ENCODE data around the gene IFT27. TPM values are rescaled to one million over a fixed set of nuclear protein-coding genes. Genes with fewer than 3 reads are reported as not detected.

IFT27 gene, protein sequence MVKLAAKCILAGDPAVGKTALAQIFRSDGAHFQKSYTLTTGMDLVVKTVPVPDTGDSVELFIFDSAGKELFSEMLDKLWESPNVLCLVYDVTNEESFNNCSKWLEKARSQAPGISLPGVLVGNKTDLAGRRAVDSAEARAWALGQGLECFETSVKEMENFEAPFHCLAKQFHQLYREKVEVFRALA
- 28.4 TPM for polyA plus RNA-seq (2013)

DNA sequence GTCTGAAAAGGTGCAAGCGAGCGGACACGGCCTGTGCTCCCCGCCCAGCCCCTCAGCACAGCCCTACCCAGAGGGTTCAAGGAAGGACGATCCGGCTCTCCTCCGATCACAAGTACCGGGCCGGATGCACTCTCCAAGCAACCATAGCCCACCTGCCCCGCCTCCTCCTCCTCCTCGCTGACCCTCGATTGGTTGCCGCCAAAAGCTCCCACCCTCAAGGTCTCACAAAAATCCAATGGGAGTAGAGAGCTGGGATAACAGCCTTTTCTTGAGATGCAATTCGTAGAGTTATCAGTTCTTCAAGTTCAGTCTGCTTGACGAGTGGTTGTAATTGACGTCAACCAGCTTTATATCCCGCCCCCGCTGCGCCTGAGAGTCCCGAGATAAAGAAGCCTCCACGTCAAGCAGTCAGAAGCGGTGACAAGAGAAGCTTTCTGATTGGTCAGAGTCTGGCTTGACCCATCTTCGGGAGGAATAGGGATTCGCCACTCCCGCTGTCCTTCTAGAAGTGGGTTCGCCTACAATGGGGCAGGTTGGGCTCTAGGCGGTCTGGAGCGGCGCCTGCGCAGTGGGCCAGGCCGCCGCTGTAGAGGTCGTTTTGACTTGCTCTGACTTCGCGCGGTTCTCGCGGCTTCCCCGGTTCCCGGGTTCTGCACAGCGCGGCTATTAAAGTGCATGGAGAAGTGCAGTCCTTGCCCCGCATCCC is at the start of gene IFT27:
TSS of gene IFT27 (minus strand) at position 156 of the 706 bp plus-strand sequence. CDS start 412 bp downstream, outside the sequence.
- Histone ChIP-seq H3K27me3 (replicated peaks in 2 of 5; ENCODE audit: control insufficient read depth in 4 of 5, insufficient read depth in 5 of 5, low read length in 4 of 5) (no peaks in the 10 kb centered on the region), H3K27ac (ENCODE audit: insufficient read depth in 1 of 2, low read depth in 1 of 2, low read length in 2 of 2, poor library complexity in 1 of 2, severe bottlenecking in 2 of 2) (peak within 1 kb of the TSS; percentile 58 to 81), H3K4me3 (ENCODE audit: control insufficient read depth in 1 of 7, extremely low read depth in 1 of 7, insufficient read depth in 4 of 7, low read depth in 2 of 7, low read length in 6 of 7) (peak within 1 kb of the TSS; percentile 59 to 87 (median 81)), H3K4me1 (ENCODE audit: control extremely low read depth in 1 of 4, control insufficient read depth in 4 of 4, insufficient read depth in 4 of 4, low read length in 3 of 4) (peaks cover 3 to 18% (median 13%) of the 10 kb centered on the region in 4 experiments), H3K9me3 (ENCODE audit: control extremely low read depth in 1 of 5, control insufficient read depth in 4 of 5, insufficient read depth in 2 of 5, low read depth in 1 of 5, low read length in 4 of 5) (peaks cover 0 to 3% (median 0%) of the 10 kb centered on the region in 5 experiments), H3K36me3 (ENCODE audit: control insufficient read depth in 4 of 4, insufficient read depth in 4 of 4, low read length in 3 of 4) (no peaks in the 10 kb centered on the region)
- ChIA-PET CTCF (interaction anchor here (0.9 to 3.7 kb wide), 6 partner anchors 11 to 269 kb away, joined by 3 to 54 read pairs (median 8); no protein-coding TSS in a partner anchor), POLR2A (interaction anchor here (0.6 kb wide), 1 partner anchor 247 kb away, joined by 3 read pairs; the partner anchor contains the start of gene EIF3D)
- DNase-seq, result peak; percentile 100
- under 1% methylated on average over 43 of the region's 43 CpGs for WGBS (ENCODE audit: insufficient coverage)

DNA sequence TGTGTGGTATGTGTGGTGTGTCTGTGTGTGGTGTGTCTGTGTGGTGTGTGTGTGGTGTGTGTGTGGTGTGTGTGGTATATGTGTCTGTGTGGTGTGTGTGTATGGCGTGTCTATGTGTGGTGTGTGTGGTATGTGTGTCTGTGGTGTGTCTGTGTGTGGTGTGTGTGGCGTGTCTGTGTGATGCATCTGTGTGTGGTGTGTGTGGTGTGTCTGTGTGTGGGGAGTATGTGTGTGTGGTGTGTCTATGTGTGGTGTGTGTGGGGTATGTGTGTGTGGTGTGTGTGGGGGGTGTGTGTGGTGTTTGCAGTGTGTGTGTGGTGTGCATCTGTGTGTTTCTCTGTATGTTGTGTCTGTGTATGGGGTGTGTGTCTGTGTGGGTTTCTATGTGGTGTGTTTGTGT is 48.7 kb upstream of the IFT27 start:
- ChIA-PET POLR2A (no interaction called here), CTCF (no interaction called here)
- no peak for DNase-seq

DNA sequence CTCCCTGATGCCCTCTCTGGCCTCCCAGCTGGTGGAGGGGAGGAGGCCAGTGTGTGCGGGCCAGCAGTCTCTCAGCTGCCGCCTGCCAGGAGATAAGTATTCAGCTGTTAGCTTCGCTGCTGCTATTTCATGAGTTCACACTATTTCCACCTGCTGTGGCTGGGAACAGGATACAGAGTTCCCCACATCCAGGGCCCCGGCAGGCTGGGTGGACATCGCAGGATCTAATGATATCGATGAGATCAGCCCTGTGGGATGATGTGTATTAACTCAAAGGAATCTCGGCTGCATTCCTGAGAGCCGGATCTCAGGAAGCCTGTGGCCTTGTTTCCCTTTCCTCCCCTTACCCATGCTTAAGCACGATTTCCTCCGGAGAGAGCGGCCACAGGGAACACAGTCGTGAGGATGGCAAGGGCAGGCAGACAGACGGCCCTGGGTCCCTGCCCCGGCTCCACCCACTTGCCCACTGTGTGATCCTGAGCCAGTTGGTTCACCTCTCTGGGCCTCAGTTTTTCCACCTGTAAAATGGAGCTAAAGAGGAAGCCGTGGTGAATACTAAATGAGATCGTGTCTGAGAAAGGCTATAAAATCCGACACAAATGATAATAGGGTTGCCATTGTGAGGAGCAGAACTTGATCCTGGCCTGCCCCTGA is 47.4 kb upstream of the IFT27 start:
- H3K9me3 ChIP-seq (ENCODE audit: control extremely low read depth in 1 of 5, control insufficient read depth in 4 of 5, insufficient read depth in 2 of 5, low read depth in 1 of 5, low read length in 4 of 5), result no peaks in the 10 kb centered on the region
- H3K4me1 ChIP-seq (ENCODE audit: control extremely low read depth in 1 of 4, control insufficient read depth in 4 of 4, insufficient read depth in 4 of 4, low read length in 3 of 4), result no peaks in the 10 kb centered on the region
- H3K4me3 ChIP-seq (ENCODE audit: control insufficient read depth in 1 of 7, extremely low read depth in 1 of 7, insufficient read depth in 4 of 7, low read depth in 2 of 7, low read length in 6 of 7), result no peak overlapping the region
- H3K36me3 ChIP-seq (ENCODE audit: control insufficient read depth in 4 of 4, insufficient read depth in 4 of 4, low read length in 3 of 4), result no peaks in the 10 kb centered on the region
- POLR2A ChIA-PET, result no interaction called here
- H3K27me3 ChIP-seq (replicated peaks in 2 of 5; ENCODE audit: control insufficient read depth in 4 of 5, insufficient read depth in 5 of 5, low read length in 4 of 5), result peaks cover 2 to 21% (median 14%) of the 10 kb centered on the region in 5 experiments
- no peak for DNase-seq
- WGBS (ENCODE audit: insufficient coverage), result 62% methylated on average over 14 of the region's 17 CpGs
- CTCF ChIA-PET, result interaction anchor here (1.4 to 1.5 kb wide), 2 partner anchors 30 to 33 kb away, joined by 3 to 4 read pairs; no protein-coding TSS in a partner anchor
- no peak overlapping the region for H3K27ac ChIP-seq (ENCODE audit: insufficient read depth in 1 of 2, low read depth in 1 of 2, low read length in 2 of 2, poor library complexity in 1 of 2, severe bottlenecking in 2 of 2)

More for the DNA sequence above, 48.7 kb upstream of the IFT27 start:
- no peaks in the 10 kb centered on the region for H3K9me3 ChIP-seq (ENCODE audit: control extremely low read depth in 1 of 5, control insufficient read depth in 4 of 5, insufficient read depth in 2 of 5, low read depth in 1 of 5, low read length in 4 of 5)
- H3K4me3 ChIP-seq (ENCODE audit: control insufficient read depth in 1 of 7, extremely low read depth in 1 of 7, insufficient read depth in 4 of 7, low read depth in 2 of 7, low read length in 6 of 7), result no peak overlapping the region
- no peak overlapping the region for H3K27ac ChIP-seq (ENCODE audit: insufficient read depth in 1 of 2, low read depth in 1 of 2, low read length in 2 of 2, poor library complexity in 1 of 2, severe bottlenecking in 2 of 2)
- no peaks in the 10 kb centered on the region for H3K36me3 ChIP-seq (ENCODE audit: control insufficient read depth in 4 of 4, insufficient read depth in 4 of 4, low read length in 3 of 4)
- WGBS (ENCODE audit: insufficient coverage), result 100% methylated on average over 2 of the region's 2 CpGs
- H3K27me3 ChIP-seq (replicated peaks in 2 of 5; ENCODE audit: control insufficient read depth in 4 of 5, insufficient read depth in 5 of 5, low read length in 4 of 5), result peaks cover 0 to 9% (median 8%) of the 10 kb centered on the region in 5 experiments
- H3K4me1 ChIP-seq (ENCODE audit: control extremely low read depth in 1 of 4, control insufficient read depth in 4 of 4, insufficient read depth in 4 of 4, low read length in 3 of 4), result no peaks in the 10 kb centered on the region

DNA sequence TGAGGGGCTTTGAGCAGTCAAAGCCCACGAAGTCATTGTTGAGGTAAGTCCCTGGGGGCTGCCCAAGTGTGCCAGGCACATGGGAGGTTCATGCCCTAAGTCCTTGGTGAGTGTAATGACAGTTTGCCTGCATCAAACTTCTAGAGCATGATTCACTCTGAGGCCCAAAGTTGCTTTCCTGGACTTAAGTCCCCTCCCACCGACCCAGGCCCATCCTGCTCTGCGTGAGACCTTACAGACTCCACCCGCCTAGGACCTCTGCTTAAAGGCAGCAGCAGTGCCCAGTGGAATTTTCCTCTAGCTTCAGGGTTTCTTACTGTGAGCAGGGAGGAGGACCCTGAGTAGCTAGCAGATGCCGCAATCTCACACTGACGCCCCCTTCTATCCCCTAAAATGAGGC is 46.7 kb upstream of the IFT27 start:
- ChIA-PET POLR2A (no interaction called here), CTCF (interaction anchor here (0.9 to 1.5 kb wide), 4 partner anchors 30 to 40 kb away, joined by 3 to 4 read pairs (median 3); no protein-coding TSS in a partner anchor)
- Histone ChIP-seq H3K27ac (ENCODE audit: insufficient read depth in 1 of 2, low read depth in 1 of 2, low read length in 2 of 2, poor library complexity in 1 of 2, severe bottlenecking in 2 of 2) (no peak overlapping the region), H3K9me3 (ENCODE audit: control extremely low read depth in 1 of 5, control insufficient read depth in 4 of 5, insufficient read depth in 2 of 5, low read depth in 1 of 5, low read length in 4 of 5) (no peaks in the 10 kb centered on the region), H3K4me1 (ENCODE audit: control extremely low read depth in 1 of 4, control insufficient read depth in 4 of 4, insufficient read depth in 4 of 4, low read length in 3 of 4) (no peaks in the 10 kb centered on the region), H3K27me3 (replicated peaks in 2 of 5; ENCODE audit: control insufficient read depth in 4 of 5, insufficient read depth in 5 of 5, low read length in 4 of 5) (peaks cover 5 to 28% (median 20%) of the 10 kb centered on the region in 5 experiments), H3K36me3 (ENCODE audit: control insufficient read depth in 4 of 4, insufficient read depth in 4 of 4, low read length in 3 of 4) (no peaks in the 10 kb centered on the region), H3K4me3 (ENCODE audit: control insufficient read depth in 1 of 7, extremely low read depth in 1 of 7, insufficient read depth in 4 of 7, low read depth in 2 of 7, low read length in 6 of 7) (no peak overlapping the region)
- DNase-seq, result no peak
- WGBS (ENCODE audit: insufficient coverage), result 89% methylated on average over 3 of the region's 6 CpGs

DNA sequence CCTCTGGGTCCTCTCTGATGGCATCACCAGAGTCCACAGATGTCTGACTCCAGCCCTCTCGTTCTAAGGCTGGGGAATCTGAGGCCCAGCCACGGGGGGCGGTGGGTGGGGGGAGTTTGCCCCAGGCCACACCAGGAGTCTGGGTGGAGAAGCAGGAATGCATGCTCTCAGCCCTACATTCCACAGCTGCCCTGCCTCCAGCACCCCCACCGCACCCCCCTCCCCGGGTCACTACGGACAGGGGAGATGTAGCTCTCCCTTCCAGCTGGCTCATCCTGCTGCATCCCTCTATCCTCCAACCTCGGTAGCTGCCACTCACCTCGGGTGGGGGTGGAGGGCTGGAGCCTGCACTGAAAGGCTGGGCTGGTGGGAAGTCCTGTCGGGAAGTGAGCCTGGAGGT is 43.2 kb upstream of the IFT27 start:
- Histone ChIP-seq H3K4me1 (ENCODE audit: control extremely low read depth in 1 of 4, control insufficient read depth in 4 of 4, insufficient read depth in 4 of 4, low read length in 3 of 4) (peaks cover 0 to 18% (median 16%) of the 10 kb centered on the region in 4 experiments), H3K4me3 (ENCODE audit: control insufficient read depth in 1 of 7, extremely low read depth in 1 of 7, insufficient read depth in 4 of 7, low read depth in 2 of 7, low read length in 6 of 7) (no peak overlapping the region), H3K36me3 (ENCODE audit: control insufficient read depth in 4 of 4, insufficient read depth in 4 of 4, low read length in 3 of 4) (no peaks in the 10 kb centered on the region), H3K27ac (ENCODE audit: insufficient read depth in 1 of 2, low read depth in 1 of 2, low read length in 2 of 2, poor library complexity in 1 of 2, severe bottlenecking in 2 of 2) (no peak overlapping the region), H3K9me3 (ENCODE audit: control extremely low read depth in 1 of 5, control insufficient read depth in 4 of 5, insufficient read depth in 2 of 5, low read depth in 1 of 5, low read length in 4 of 5) (no peaks in the 10 kb centered on the region), H3K27me3 (replicated peaks in 2 of 5; ENCODE audit: control insufficient read depth in 4 of 5, insufficient read depth in 5 of 5, low read length in 4 of 5) (peaks cover 5 to 63% (median 42%) of the 10 kb centered on the region in 5 experiments)
- CTCF ChIA-PET, result interaction anchor here (0.9 to 1.5 kb wide), 2 partner anchors 36 to 37 kb away, joined by 3 read pairs; no protein-coding TSS in a partner anchor
- DNase-seq, result no peak
- POLR2A ChIA-PET, result no interaction called here
- 34% methylated on average over 2 of the region's 9 CpGs for WGBS (ENCODE audit: insufficient coverage)

DNA sequence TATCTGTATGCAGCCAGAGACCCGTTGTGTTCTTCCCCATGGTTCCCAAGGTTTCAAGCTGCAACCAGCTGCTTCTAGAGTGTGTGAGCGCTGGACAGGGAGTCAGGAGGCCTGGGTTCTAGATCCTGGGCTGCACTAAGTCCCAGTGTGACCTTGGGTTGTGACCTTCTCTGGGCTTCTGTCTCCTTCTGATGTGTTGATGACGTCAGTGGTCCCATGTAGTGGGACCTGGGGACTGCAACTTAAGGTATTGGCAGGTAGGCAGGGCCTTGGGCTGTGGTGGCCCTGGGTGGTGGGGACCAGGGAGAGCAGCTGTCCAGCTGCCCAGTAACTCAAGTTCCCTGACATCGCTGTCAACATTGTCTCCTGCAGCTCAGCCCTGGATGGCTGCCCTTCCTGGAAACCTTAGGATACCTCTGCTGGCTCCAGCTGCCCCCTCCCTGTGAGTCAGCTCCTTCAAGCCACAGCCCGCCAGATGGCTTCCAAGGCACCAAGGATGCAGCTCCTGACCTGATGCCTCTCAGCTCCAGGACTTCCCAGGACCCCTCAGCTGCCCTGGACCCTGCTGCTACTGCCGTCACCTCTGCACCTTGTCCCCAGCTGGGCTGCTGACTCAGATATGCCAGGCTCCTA is 42.2 kb upstream of the IFT27 start:
- Histone ChIP-seq H3K36me3 (ENCODE audit: control insufficient read depth in 4 of 4, insufficient read depth in 4 of 4, low read length in 3 of 4) (no peaks in the 10 kb centered on the region), H3K9me3 (ENCODE audit: control extremely low read depth in 1 of 5, control insufficient read depth in 4 of 5, insufficient read depth in 2 of 5, low read depth in 1 of 5, low read length in 4 of 5) (no peaks in the 10 kb centered on the region), H3K4me3 (ENCODE audit: control insufficient read depth in 1 of 7, extremely low read depth in 1 of 7, insufficient read depth in 4 of 7, low read depth in 2 of 7, low read length in 6 of 7) (no peak overlapping the region), H3K27me3 (replicated peaks in 2 of 5; ENCODE audit: control insufficient read depth in 4 of 5, insufficient read depth in 5 of 5, low read length in 4 of 5) (peaks cover 5 to 71% (median 43%) of the 10 kb centered on the region in 5 experiments), H3K27ac (ENCODE audit: insufficient read depth in 1 of 2, low read depth in 1 of 2, low read length in 2 of 2, poor library complexity in 1 of 2, severe bottlenecking in 2 of 2) (no peak overlapping the region), H3K4me1 (ENCODE audit: control extremely low read depth in 1 of 4, control insufficient read depth in 4 of 4, insufficient read depth in 4 of 4, low read length in 3 of 4) (peaks cover 0 to 18% (median 16%) of the 10 kb centered on the region in 4 experiments)
- ChIA-PET POLR2A (no interaction called here), CTCF (interaction anchor here (0.9 kb wide), 1 partner anchor 35 kb away, joined by 3 read pairs; no protein-coding TSS in a partner anchor)
- DNase-seq, result no peak
- WGBS (ENCODE audit: insufficient coverage), result 88% methylated on average over 5 of the region's 6 CpGs

Measured in common myeloid progenitor, CD34-positive (primary cell).